Right cardiac atrium (tissue), 5 donors: ENCODE results near the gene ZSWIM1. TPM values are rescaled to one million over a fixed set of nuclear protein-coding genes. Genes with fewer than 3 reads are reported as not detected.

ENCODE experiments used
- ATAC-seq, 2 donors: fragments of 200-7000 bp; cut with Tn5 transposase; one replicate each; pipeline versions ENCODE4 v1.8.0 to v1.9.1; 2020; ENCODE audit warnings: moderate library complexity in 2 of 2, mild to moderate bottlenecking in 1 of 2
- DNase-seq, 3 donors: peaks; one replicate each; pipeline ENCODE4 v3.0.0-alpha.2; 2020
- H3K27ac ChIP-seq: one replicate; pipeline ENCODE4 v1.5.1; 2013; ENCODE audit warnings: mild to moderate bottlenecking, low read length, control low read depth, moderate library complexity
- H3K27me3 ChIP-seq: one replicate; pipeline ENCODE4 v1.6.1; 2013; ENCODE audit not compliant: control insufficient read depth, insufficient read depth
- H3K4me1 ChIP-seq: one replicate; pipeline ENCODE4 v1.6.1; 2013; ENCODE audit warnings: low read length; ENCODE audit not compliant: control insufficient read depth, insufficient read depth
- H3K4me3 ChIP-seq: one replicate; pipeline ENCODE4 v1.5.1; 2013; ENCODE audit warnings: low read length, control low read depth
- H3K9me3 ChIP-seq: one replicate; pipeline ENCODE4 v1.6.1; 2013; ENCODE audit warnings: low read length; ENCODE audit not compliant: control insufficient read depth
- WGBS: extraction: QIAGEN DNeasy Blood & Tissue Kit; methylation state at CpG from one replicate; pipeline ENCODE4 v1.1.7; 2013; 5-methylcytosine and 5-hydroxymethylcytosine counted together
- intact Hi-C, 4 donors: fragments of 100-400 bp; cut with DNase I; formaldehyde crosslinking; loops; one replicate each; pipeline versions ENCODE4 v1.11.0 to v1.14.0; 2022 to 2023
- polyA plus RNA-seq: library from polyadenylated mRNA; stranded (reverse); fragments of 200-250 nt; gene quantifications from one replicate; pipeline ENCODE4 v1.2.3, GENCODE V29; 2013
- total RNA-seq, 4 donors: library from RNA; stranded (reverse); fragmentation: NEBNext Ultra II Directional; extraction: Animal tissue kit (Norgen Biotek cat#: 25700); gene quantifications; one replicate each; pipeline ENCODE4 v1.2.1, GENCODE V29; 2021
- donor health status: healthy with polysubstance abuse.
- donor health status: DM: no; HTN: yes; CAD: no.
- donor health status: DM: no; HTN: no; CAD: no.
- donor health status: DM: no; HTN: yes; CAD: no; lungs with severe emphysema.
- donor health status: DM: yes; HTN: yes; CAD: no.

The ZSWIM1 gene
- total and polyA plus RNA-seq, 5 donors = 5.5 to 13.5 (median 10.9) TPM

DNA sequence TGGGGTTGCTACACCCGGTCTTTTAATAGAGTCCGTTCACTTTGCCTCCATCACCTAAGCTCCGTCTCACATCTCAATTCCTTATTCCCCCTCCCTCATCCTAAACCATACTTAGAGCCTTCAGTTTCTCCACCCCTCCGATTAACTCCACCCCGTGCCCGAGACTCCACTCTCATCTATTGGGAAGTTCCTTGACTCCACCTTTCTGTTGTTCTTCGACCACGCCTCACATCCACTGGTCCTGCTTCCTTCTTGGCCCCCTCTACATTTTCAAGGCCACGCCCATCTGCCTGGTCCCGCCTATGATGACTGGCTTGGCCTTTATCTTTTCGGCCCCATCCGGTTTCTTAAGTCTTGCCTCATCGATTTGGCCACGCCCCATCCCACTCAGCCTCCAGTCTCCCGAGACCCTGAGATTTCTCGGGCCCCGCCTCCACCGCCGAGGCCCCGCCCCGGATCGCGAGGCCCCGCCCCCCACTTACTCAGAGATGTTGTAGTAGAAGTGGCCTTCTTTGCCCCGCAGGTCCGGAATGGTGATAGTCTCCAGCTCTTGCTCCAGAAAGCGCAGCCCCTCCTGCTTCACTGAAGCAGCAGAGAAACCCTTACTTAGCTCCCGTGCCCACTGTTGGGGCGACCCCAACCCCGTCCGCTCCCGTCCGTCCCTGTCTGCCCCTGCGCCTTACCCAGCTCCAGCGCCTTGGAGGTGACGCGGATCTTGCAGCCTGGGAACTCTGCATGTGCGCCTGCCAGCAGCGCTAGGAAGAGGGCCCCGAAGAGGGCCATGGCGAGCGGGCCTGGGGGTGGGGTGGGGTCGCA, 29.9 kb downstream of the ZSWIM1 start:
- peaks cover 4% of the 10 kb centered on the region for H3K4me1 ChIP-seq
- H3K4me3 ChIP-seq = peak overlapping the region; percentile 15
- H3K9me3 ChIP-seq = no peaks in the 10 kb centered on the region
- H3K27ac ChIP-seq = peak overlapping the region; percentile 39
- H3K27me3 ChIP-seq = no peaks in the 10 kb centered on the region
- intact Hi-C loops = no loop called here
- WGBS = 3% methylated on average over 43 of the region's 43 CpGs
- DNase-seq = peak; percentile 98 to 99 (median 98)
- peak; percentile 91 to 92 for ATAC-seq

DNA sequence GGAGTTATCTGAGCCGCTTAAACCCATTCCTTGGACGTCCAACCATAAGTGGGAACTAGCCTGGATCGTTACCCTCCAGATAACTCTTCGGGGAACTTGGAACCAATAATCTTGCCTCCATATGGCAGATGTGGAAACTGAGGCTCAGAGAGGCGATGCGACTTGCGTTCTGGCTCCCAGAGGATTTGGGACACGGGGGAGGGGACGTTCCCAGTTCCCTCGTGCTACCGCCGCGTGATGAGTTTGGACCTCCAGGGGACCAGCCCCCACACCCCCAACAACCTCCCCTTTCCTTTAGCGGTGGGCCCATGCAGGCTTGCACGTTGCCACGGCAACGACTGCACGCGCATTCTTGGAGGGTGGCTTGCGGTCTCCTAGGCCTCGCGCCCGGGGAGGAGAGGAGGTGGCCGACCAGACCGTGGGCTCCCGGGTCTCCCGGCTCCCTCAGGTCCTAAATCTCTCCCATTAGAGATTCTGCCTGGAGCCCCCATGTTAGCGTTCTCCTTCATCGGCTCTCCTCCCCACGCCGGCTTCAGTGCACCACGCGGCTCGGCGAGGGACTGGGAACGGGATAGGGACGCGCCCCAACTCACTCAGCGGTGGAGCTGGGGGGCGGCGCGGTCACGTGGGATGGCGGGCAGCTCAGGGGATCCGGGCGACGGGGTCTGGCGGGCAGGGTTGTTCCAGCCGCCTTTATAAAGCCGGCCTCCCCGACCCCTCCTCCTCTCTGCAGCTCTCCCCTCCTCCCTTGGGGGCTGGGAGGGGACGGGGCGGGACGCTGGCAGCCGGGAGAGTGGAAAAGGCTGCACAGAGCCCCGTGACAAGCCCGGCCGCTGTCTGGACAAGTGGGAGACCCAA, 30.7 kb downstream of the ZSWIM1 start, which contains the start of gene PLTP:
TSS of gene PLTP (minus strand) at position 670 of the 858 bp plus-strand sequence. CDS start 703 bp downstream, outside the sequence.
- WGBS = under 1% methylated on average over 58 of the region's 58 CpGs

DNA sequence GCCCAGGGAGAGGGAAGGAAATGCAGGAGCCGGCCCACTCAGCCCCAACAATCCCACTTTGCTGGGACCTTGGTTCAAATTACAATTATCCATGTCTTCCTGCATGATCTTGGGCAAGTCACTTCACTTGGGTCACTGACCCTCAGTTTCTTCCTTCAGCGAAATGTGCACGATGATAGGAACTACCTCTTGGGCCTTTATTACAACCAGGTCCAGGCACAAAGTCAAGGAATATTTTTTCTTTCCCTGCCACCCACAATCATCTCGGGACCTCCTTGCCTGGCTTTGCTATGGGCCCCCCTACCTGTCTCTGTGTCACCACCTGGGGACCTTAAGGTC, 31.3 kb downstream of the ZSWIM1 start:
- H3K9me3 ChIP-seq = no peaks in the 10 kb centered on the region
- no peaks in the 10 kb centered on the region for H3K27me3 ChIP-seq
- WGBS = 16% methylated on average over 4 of the region's 4 CpGs
- no peak for DNase-seq
- peaks cover 4% of the 10 kb centered on the region for H3K4me1 ChIP-seq
- no peak for ATAC-seq
- intact Hi-C loops = no loop called here
- peak overlapping the region; percentile 25 for H3K27ac ChIP-seq
- peak overlapping the region; percentile 15 for H3K4me3 ChIP-seq

More for the DNA sequence above, 30.7 kb downstream of the ZSWIM1 start, which contains the start of gene PLTP:
- intact Hi-C loops = no loop called here
- peaks cover 4% of the 10 kb centered on the region for H3K4me1 ChIP-seq
- DNase-seq = peak; percentile 86 to 94 (median 93)
- peak within 1 kb of the TSS; percentile 15 for H3K4me3 ChIP-seq
- H3K27ac ChIP-seq = peak within 1 kb of the TSS; percentile 39
- no peaks in the 10 kb centered on the region for H3K27me3 ChIP-seq
- H3K9me3 ChIP-seq = no peaks in the 10 kb centered on the region
- peak; percentile 74 to 77 for ATAC-seq

DNA sequence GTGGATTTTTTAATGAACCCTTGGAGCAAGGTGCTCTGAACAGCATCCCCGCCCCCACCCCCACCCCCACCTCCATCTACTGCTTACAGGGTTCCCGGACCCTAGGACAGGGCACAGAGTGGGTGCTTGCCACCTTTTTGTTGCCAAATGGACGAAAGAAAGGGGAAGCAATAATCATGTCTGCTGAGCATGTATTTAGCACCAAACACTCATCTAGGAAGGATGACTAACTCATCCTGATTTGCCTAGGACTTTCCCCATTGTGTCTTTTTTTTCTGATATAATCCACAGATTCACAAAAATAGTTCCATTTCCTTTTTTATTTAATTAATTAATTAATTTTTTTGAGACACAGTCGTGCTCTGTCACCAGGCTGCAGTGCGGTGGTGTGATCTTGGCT, 32.1 kb downstream of the ZSWIM1 start:
- Histone ChIP-seq H3K27ac (no peak overlapping the region), H3K4me3 (no peak overlapping the region), H3K4me1 (peaks cover 4% of the 10 kb centered on the region), H3K27me3 (no peaks in the 10 kb centered on the region), H3K9me3 (no peaks in the 10 kb centered on the region)
- no peak for ATAC-seq
- 46% methylated on average over 5 of the region's 5 CpGs for WGBS
- intact Hi-C loops = no loop called here
- DNase-seq = no peak

DNA sequence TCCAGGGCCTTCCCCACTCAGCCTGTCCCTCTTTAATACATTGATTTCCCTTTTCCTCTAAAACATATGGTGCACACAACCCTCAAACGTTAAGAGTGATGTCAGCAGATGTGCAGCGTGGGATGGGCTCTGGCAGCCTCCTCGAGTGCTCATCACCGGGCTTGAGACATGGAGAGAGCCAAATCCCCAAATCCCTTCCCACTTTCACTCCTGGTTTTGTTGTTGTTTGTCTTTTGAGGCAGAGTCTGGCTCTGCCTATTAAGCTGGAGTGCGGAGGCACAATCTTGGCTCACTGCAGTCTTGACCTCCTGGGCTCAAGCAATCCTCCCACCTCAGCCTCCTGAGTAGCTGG, 36.7 kb downstream of the ZSWIM1 start:
- no peak overlapping the region for H3K4me3 ChIP-seq
- DNase-seq = peak in 1 of 3 donors; percentile 69
- ATAC-seq = no peak
- no peaks in the 10 kb centered on the region for H3K4me1 ChIP-seq
- H3K27ac ChIP-seq = no peak overlapping the region
- H3K27me3 ChIP-seq = no peaks in the 10 kb centered on the region
- no peaks in the 10 kb centered on the region for H3K9me3 ChIP-seq
- WGBS = 47% methylated on average over 5 of the region's 5 CpGs
- intact Hi-C loops = no loop called here

DNA sequence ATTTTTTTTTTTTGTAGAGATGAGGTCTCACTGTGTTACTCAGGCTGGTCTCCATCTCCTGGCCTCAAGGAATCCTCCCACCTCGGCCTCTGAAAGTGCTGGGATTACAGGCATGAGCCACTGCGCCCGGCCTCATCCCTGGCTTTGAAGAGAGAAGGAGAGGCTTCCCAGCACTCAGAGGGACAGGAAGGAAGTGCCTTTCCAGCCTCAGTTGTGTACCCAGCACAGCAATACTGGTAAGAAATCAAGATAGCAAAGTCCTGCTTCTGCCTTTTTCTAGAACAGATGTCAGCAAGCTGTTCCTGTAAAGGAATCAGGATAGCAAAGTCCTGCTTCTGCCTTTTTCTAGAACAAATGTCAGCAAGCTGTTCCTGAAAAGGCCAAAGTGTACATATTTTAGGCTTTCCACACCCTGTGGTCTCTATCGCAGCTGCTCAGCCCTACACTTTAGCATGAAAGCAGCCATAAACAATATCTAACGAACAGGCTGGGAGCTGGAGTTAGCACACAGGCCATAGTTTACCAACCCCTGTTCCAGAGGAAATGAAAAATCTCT, 37.2 kb downstream of the ZSWIM1 start:
- H3K4me1 ChIP-seq = no peaks in the 10 kb centered on the region
- peak overlapping the region; percentile 61 for H3K27ac ChIP-seq
- DNase-seq (peak in 1 of 3 donors; percentile 60), ATAC-seq (peak; percentile 4 to 40)
- intact Hi-C loops = no loop called here
- H3K27me3 ChIP-seq = no peaks in the 10 kb centered on the region
- H3K4me3 ChIP-seq = no peak overlapping the region
- no peaks in the 10 kb centered on the region for H3K9me3 ChIP-seq
- WGBS = 42% methylated on average over 5 of the region's 5 CpGs

DNA sequence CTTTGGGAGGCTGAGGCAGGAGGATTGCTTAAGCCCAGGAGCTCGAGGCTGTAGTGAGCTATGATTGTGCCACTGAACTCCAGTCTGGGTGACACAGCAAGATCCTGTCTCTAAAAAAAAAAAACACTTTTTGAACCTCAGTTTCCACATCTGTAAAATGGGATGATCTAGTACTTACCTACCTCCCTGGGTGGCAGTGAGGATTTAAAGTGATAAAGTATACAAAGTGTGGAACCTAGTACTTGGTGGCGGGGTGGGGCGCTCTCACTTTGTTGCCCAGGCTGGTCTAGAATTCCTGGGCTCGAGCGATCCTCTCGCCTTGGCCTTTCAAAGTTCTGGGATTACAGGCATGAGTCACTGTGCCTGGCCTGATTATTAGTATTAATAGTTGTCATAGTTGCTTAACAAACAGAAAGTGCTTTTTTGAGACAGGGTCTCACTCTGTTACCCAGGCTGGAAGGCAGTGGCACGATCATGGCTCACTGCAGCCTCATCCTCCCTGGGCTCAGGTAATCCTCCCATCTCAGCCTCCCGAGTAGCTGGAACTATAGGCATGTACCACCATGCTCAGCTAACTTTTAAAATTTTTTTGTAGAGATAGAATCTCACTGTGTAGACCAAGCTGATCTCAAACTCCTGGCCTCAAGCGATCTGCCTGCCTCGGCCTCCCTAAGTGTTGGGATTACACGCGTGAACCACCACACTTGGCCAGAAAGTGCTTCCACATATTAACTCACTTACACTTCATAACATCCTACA, 37.9 kb downstream of the ZSWIM1 start:
- Histone ChIP-seq H3K27ac (peak overlapping the region; percentile 61), H3K27me3 (no peaks in the 10 kb centered on the region), H3K9me3 (no peaks in the 10 kb centered on the region), H3K4me1 (no peaks in the 10 kb centered on the region), H3K4me3 (no peak overlapping the region)
- intact Hi-C loops = no loop called here
- DNase-seq = peak in 2 of 3 donors; percentile 46 to 56
- 88% methylated on average over 12 of the region's 12 CpGs for WGBS
- no peak for ATAC-seq

DNA sequence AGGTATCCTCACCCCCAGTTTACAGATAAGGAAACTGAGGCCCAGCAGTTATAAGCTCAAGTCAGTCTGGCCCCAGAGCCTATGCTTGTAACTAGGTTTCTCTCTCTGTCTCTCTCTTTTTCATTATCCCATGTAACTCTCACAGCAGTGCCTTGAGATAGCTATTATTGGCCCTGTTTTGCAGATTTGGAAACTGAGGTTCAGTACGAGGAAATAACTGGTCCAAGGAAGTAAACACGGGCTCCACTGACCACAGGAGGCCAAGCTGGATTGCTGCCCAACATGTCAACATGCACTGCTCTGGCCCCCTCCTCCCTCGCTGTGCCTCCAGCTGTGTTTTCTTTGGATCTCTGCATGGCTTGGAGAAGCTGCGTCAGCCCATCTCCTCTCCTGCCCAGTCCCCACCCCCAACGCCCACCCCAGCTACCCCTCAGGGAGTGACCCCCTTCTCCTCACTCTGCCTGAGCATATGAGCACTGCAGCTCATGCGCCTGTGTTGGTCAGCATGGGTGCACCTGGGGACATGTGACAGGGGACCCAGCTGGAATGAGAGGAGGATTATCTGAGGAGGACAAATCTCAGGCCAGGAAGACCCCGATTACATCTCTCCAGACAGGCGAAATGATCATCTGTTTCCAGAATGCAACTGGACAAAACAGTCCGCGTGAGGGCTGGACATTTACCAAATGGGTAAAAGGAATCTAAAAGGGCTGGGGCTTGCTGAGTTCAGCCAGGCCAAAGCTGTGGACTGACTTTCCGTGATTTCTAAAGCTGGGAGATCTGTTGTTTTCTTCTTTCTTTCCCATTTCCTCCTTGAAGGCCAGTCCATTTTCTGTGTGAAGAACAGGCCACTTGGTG, 38.7 kb downstream of the ZSWIM1 start:
- WGBS = 36% methylated on average over 11 of the region's 11 CpGs
- Histone ChIP-seq H3K4me3 (no peak overlapping the region), H3K27me3 (no peaks in the 10 kb centered on the region), H3K27ac (peak overlapping the region; percentile 78), H3K9me3 (no peaks in the 10 kb centered on the region), H3K4me1 (no peaks in the 10 kb centered on the region)
- intact Hi-C loops = no loop called here
- ATAC-seq (peak; percentile 70 to 78), DNase-seq (peak; percentile 83 to 93 (median 90))

DNA sequence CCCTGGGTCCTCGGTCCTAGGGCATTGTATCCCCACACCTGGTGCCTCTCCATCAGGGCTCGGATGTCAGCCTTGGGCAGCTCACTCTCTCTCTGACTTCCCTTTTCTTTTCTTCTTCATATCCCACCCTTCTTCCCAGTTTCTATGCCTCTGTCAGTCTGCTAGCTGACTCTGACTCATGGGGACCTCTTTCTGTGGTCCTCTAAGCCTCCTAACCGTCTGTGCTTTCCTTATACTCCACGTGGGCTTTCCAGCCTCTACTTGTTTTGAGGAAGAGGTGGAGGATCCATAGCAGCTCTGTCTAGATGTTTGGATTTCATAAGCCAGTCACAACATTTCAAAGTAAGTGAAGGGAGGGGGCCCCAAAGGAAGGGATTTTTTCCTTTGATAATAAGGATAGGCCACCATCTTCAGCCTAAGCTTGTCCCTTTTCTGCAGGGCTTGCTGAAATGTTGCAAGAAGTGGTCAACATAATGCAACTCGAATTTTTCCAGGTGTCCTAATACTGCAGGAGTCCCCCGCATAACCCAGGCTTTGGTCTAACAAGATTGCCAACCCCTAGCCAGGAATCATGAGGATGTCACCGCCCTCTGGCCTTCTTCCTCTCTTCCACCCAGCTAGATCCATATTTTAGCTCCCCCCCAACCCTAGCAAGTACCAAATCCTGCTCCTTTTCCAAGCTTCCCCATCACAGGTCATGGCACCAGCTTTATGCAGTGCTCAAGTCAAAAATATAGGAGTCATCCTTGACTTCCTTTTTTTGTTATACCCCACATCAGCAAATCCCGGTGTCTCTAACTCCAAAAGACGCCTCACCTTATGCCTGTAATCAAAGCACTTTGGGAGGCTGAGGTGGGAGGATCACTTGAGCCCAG, 39.7 kb downstream of the ZSWIM1 start:
- intact Hi-C loops = no loop called here
- 71% methylated on average over 9 of the region's 9 CpGs for WGBS
- DNase-seq = peak in 1 of 3 donors; percentile 22
- no peaks in the 10 kb centered on the region for H3K9me3 ChIP-seq
- H3K4me1 ChIP-seq = no peaks in the 10 kb centered on the region
- H3K27ac ChIP-seq = peak overlapping the region; percentile 78
- H3K4me3 ChIP-seq = no peak overlapping the region
- H3K27me3 ChIP-seq = no peaks in the 10 kb centered on the region
- no peak for ATAC-seq
